ENCODE measurements around the gene PNMA8A. TPM values are rescaled to one million over a fixed set of nuclear protein-coding genes. Genes with fewer than 3 reads are reported as not detected.

Gene PNMA8A
- total and polyA plus RNA-seq, 2 experiments from 2014 or later, result 0.26 to 0.76 TPM

- Histone ChIP-seq H4K20me1 (ENCODE audit: insufficient read depth) (no peaks in the 10 kb centered on the region), H3K9me2 (ENCODE audit: insufficient read depth) (no peaks in the 10 kb centered on the region), H3K27me3 (replicated peaks; ENCODE audit: insufficient read depth) (no peaks in the 10 kb centered on the region), H3K4me3 (peak overlapping the region; percentile 60), H3K27ac (peak overlapping the region; percentile 39), H3K9ac (peak overlapping the region; percentile 10; the same call in 1 of the 2 replicates), H3K4me2 (ENCODE audit: unreplicated experiment) (peak overlapping the region; percentile 84), H3K79me2 (ENCODE audit: insufficient read depth) (no peaks in the 10 kb centered on the region), H3K9me3 (ENCODE audit: low read depth) (no peaks in the 10 kb centered on the region), H3K4me1 (ENCODE audit: insufficient read depth) (peaks cover 12% of the 10 kb centered on the region), H3K36me3 (ENCODE audit: low read depth) (no peaks in the 10 kb centered on the region), H2AFZ (peak overlapping the region; percentile 40), H3F3A (ENCODE audit: insufficient read depth) (peaks cover 21% of the 10 kb centered on the region)
- TF ChIP-seq EZH2 (IDR thresholded peaks at IDR 0.05; ENCODE audit: insufficient read depth, poor library complexity, severe bottlenecking) (no peak), EZH2phosphoT487 (IDR thresholded peaks at IDR 0.05; ENCODE audit: insufficient read depth, low read depth) (no peak)
- in situ Hi-C loops (cut with MboI), result no loop called here
- peak; percentile 88 for DNase-seq
- 5 to 7% methylated on average over 15 of the region's 15 CpGs for WGBS, 2 experiments (ENCODE audit: low coverage in 1 of 2, low lambda C conversion rate in 2 of 2, missing lambda C conversion rate in 2 of 2)
Measured at GRCh38 chr19:46466536-46467196, 4.7 kb downstream of the PNMA8A start.

GRCh38 chr19:46463516-46463915 is 7.8 kb downstream of the PNMA8A start:
- H3K79me2 ChIP-seq (ENCODE audit: insufficient read depth), result no peaks in the 10 kb centered on the region
- peaks cover 21% of the 10 kb centered on the region for H3F3A ChIP-seq (ENCODE audit: insufficient read depth)
- no peaks in the 10 kb centered on the region for H3K36me3 ChIP-seq (ENCODE audit: low read depth)
- H3K4me1 ChIP-seq (ENCODE audit: insufficient read depth), result peaks cover 10% of the 10 kb centered on the region
- no peak overlapping the region for H3K4me2 ChIP-seq (ENCODE audit: unreplicated experiment)
- no peaks in the 10 kb centered on the region for H3K9me3 ChIP-seq (ENCODE audit: low read depth)
- H3K27ac ChIP-seq, result no peak overlapping the region
- H3K9me2 ChIP-seq (ENCODE audit: insufficient read depth), result no peaks in the 10 kb centered on the region
- in situ Hi-C loops (cut with MboI), result no loop called here
- H3K4me3 ChIP-seq, result no peak overlapping the region
- H3K27me3 ChIP-seq (replicated peaks; ENCODE audit: insufficient read depth), result no peaks in the 10 kb centered on the region
- TF ChIP-seq EZH2 (IDR thresholded peaks at IDR 0.05; ENCODE audit: insufficient read depth, poor library complexity, severe bottlenecking) (no peak), EZH2phosphoT487 (IDR thresholded peaks at IDR 0.05; ENCODE audit: insufficient read depth, low read depth) (no peak)
- no peak overlapping the region for H3K9ac ChIP-seq
- no peak for DNase-seq
- H2AFZ ChIP-seq, result no peak overlapping the region
- 69 to 78% methylated on average over 5 to 7 of the region's 7 CpGs for WGBS, 2 experiments (ENCODE audit: low coverage in 1 of 2, low lambda C conversion rate in 2 of 2, missing lambda C conversion rate in 2 of 2)
- no peaks in the 10 kb centered on the region for H4K20me1 ChIP-seq (ENCODE audit: insufficient read depth)

GRCh38 chr19:46461537-46461936 is 9.8 kb downstream of the PNMA8A start:
- WGBS, 2 experiments (ENCODE audit: low coverage in 1 of 2, low lambda C conversion rate in 2 of 2, missing lambda C conversion rate in 2 of 2), result 82 to 88% methylated on average over 1 to 2 of the region's 2 CpGs
- no peak overlapping the region for H3K9ac ChIP-seq
- H3K79me2 ChIP-seq (ENCODE audit: insufficient read depth), result no peaks in the 10 kb centered on the region
- no peaks in the 10 kb centered on the region for H4K20me1 ChIP-seq (ENCODE audit: insufficient read depth)
- TF ChIP-seq EZH2 (IDR thresholded peaks at IDR 0.05; ENCODE audit: insufficient read depth, poor library complexity, severe bottlenecking) (no peak), EZH2phosphoT487 (IDR thresholded peaks at IDR 0.05; ENCODE audit: insufficient read depth, low read depth) (no peak)
- in situ Hi-C loops (cut with MboI), result no loop called here
- peaks cover 5% of the 10 kb centered on the region for H3F3A ChIP-seq (ENCODE audit: insufficient read depth)
- H3K27ac ChIP-seq, result no peak overlapping the region
- no peak overlapping the region for H2AFZ ChIP-seq
- H3K4me3 ChIP-seq, result no peak overlapping the region
- H3K9me3 ChIP-seq (ENCODE audit: low read depth), result no peaks in the 10 kb centered on the region
- no peaks in the 10 kb centered on the region for H3K9me2 ChIP-seq (ENCODE audit: insufficient read depth)
- DNase-seq, result no peak
- H3K27me3 ChIP-seq (replicated peaks; ENCODE audit: insufficient read depth), result peaks cover 7% of the 10 kb centered on the region; the same call in 1 of the 2 replicates
- H3K36me3 ChIP-seq (ENCODE audit: low read depth), result no peaks in the 10 kb centered on the region
- no peaks in the 10 kb centered on the region for H3K4me1 ChIP-seq (ENCODE audit: insufficient read depth)
- no peak overlapping the region for H3K4me2 ChIP-seq (ENCODE audit: unreplicated experiment)

- Histone ChIP-seq H4K20me1 (ENCODE audit: insufficient read depth) (no peaks in the 10 kb centered on the region), H3K4me2 (ENCODE audit: unreplicated experiment) (no peak overlapping the region), H3K27ac (no peak overlapping the region), H3K4me3 (no peak overlapping the region), H3K36me3 (ENCODE audit: low read depth) (no peaks in the 10 kb centered on the region), H3F3A (ENCODE audit: insufficient read depth) (no peaks in the 10 kb centered on the region), H3K27me3 (replicated peaks; ENCODE audit: insufficient read depth) (peaks cover 7% of the 10 kb centered on the region; the same call in 1 of the 2 replicates), H3K4me1 (ENCODE audit: insufficient read depth) (no peaks in the 10 kb centered on the region), H3K9me2 (ENCODE audit: insufficient read depth) (no peaks in the 10 kb centered on the region), H3K9me3 (ENCODE audit: low read depth) (no peaks in the 10 kb centered on the region), H3K79me2 (ENCODE audit: insufficient read depth) (no peaks in the 10 kb centered on the region), H3K9ac (no peak overlapping the region), H2AFZ (no peak overlapping the region)
- 60 to 70% methylated on average over 1 of the region's 1 CpG for whole genome bisulfite sequencing, 2 experiments (ENCODE audit: low coverage in 1 of 2, low lambda C conversion rate in 2 of 2, missing lambda C conversion rate in 2 of 2)
- no peak for TF ChIP-seq EZH2 (IDR thresholded peaks at IDR 0.05; ENCODE audit: insufficient read depth, poor library complexity, severe bottlenecking)
- no peak for TF ChIP-seq EZH2phosphoT487 (IDR thresholded peaks at IDR 0.05; ENCODE audit: insufficient read depth, low read depth)
- no peak for DNase-seq
- in situ Hi-C loops (cut with MboI), result no loop called here
Measured at GRCh38 chr19:46460981-46461380, 10.4 kb downstream of the PNMA8A start.
